Stimulated activated CD8-positive, alpha-beta memory T cell treated with anti-CD3 and anti-CD28 coated beads, Interleukin-15, amount 100 ng/mL, for 1 hour (primary cell): Measurements from ENCODE around the gene CAMK1.
A peak's percentile ranks its signal among the peaks of the same experiment; 100 is the strongest.

Experiments
- DNase-seq: peaks from one replicate; pipeline ENCODE4 v3.0.0-alpha.2; 2020; ENCODE audit warnings: low read depth

Gene CAMK1

DNA sequence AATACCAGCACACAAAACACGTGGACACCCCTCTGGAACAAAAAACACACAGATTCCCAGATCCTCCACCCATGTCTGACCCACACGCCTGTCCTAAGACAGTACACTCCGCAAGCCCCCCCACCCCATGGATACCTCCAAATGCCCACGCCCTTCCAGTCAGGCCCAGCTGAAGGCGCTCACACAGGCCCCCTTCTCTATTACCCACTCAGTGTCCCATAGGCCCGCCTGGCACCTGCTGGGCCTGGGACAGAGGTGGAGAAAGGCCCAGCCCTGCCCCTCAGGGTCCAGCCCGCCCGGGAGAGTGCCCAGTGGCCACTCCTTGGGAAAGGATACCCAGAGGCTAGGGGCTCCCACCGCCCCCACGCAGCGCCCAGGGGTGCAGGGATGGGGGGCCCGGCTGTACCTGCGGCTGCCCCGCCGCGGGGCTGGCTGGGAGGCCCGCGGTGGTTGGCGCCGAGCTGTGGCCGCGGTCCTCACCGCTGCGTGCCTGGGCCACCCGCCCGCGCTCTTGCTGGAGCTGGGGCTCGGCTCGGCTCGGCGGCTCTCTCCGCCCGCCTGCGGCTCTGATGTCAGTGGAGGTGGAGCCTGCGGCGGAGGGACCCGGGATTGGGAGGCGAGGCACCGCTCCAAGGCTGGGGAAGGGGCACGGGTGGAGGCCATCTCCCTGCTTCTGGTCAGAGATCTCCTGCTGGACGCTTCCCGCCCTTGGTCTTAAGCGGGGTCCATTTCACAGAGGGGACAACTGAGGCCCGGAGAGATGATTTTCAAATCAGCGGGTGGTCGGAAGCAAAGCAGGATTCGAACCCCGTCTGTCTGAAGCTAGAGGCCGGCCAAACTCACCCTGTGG is at the start of gene CAMK1:
Gene CAMK1, minus strand, starts transcription at position 522 of the 850 bp plus-strand sequence. CDS start 2,198 bp downstream, outside the sequence.
- no peak for DNase-seq

- no peak for DNase-seq
Observed at GRCh38 chr3:9818666-9819335, 49.1 kb upstream of the CAMK1 start.

DNA sequence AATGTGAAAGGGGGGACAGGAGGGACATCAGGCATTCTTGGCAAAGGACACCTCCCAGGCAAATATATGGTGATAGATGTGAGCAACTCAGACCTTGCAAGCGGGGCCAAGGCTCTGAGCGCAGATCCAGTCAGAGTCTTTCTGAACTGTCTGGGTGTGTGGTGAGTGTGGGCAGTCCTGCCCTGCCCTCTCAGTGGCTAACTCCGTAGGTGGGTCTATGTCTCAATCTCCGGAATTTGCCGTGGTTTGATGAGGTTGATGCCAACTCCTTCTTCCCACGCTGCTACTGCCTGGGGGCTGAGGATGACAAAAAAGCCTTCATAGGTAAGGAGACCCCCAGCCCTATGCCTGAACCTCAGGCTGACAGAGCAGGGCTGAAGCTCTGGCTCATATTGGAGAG is 47.7 kb upstream of the CAMK1 start:
- DNase-seq: no peak

GRCh38 chr3:9815986-9816385 is 46.2 kb upstream of the CAMK1 start:
- DNase-seq: no peak

DNA sequence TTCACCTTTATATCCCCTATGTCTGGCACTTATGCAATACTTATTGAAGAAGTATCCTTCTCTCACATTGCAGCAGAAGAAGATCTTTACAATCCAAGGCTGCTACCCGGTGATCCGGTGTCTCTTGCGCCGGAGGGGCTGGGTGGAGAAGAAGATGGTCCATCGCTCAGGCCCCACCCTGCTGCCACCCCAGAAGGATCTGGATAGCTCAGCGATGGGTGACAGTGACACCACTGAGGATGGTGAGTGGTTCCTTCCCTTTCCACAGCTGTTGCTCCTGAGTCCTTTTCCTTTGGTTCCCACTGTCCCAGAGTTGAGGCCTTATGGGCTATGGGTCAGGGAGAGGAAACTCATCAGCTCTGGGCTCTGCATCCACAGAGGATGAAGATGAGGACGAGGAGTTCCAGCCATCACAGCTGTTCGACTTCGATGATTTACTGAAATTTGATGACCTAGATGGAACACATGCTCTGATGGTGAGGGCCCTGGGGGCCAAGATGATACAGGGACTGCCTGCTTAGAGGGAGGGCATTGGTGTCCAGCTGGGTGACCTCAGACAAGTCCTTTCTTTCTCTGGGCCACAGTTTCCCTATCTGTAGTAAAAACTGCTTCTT is 43.2 kb upstream of the CAMK1 start:
- no peak for DNase-seq

DNA sequence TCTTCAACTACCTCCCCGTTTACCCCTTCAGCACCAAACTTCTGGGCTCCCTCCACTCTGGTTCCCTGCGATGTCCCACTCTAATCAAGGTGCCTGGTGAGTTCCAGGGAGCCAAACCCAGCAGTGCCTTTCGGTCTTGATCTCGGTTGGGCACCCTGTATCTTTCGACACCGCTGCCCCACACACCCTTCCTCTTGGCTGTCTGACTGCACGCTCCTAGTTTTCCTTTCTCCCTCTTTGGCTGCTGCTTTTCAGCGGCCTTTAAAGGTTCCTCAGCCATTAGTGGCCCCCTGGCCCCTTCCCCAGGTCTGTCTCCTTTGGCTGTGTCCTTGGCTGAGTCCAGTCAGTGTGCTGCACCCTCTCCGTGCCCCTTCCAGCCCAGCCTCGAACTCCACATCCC is 41.1 kb upstream of the CAMK1 start:
- no peak for DNase-seq

GRCh38 chr3:9810433-9810770 is 40.7 kb upstream of the CAMK1 start:
- DNase-seq: no peak

- DNase-seq: peak; percentile 8
Observed at GRCh38 chr3:9809615-9810432, 40.1 kb upstream of the CAMK1 start, which contains the start of gene TTLL3. TSS of gene TTLL3 (plus strand) at chr3:9810262. CDS start at chr3:9810662, 400 bp downstream.

DNA sequence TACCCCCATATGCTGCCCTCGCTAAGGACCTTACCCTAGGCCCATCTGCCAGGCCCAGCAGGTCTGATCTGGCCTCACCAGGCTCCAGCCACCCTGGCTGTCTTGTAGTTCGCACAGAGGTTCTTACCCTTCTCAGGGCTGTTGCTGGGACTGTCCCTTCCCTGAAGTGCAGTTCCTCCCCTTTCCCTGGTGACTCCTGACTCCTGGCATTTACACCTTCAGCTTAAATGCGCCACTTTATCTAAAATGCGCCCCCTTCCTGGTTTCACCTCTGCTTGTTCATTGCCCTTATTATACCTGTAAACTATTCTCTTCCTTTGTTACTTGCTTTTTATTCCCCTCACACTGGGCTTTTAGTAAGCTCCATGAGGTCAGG is 39.5 kb upstream of the CAMK1 start:
- no peak for DNase-seq

DNA sequence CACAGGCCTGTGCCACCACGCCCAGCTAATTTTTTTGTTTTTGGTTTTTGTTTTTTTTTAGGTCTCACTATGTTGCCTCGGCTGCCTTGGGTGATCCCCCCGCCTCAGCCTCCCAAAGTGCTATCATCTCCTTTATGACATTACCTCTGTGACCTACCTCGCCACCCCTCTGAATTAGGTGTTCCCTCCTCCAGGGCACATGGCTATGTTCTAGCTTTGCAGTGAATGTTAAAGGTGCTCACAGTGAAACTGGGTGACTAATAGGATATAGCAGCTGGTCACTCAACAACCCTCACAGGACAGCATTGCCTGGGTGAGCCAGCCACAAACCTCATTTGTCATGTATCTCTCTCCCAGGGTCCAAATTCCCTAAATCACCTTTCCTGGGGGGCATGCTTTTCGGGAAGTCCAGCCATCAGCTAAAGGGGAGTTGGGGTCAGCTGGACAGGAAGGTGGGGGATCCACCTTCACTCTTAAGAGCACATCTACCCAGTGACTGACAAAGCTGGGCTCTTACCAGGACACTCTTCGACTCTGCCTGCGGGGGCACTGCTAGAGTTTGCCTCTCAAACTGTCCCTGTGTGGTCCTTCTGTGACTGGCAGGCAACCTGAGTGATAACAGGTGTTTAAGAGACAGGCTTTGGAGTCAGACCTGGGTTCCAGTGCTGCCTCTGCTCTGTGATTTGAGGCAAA is 38.7 kb upstream of the CAMK1 start:
- peak; percentile 13 for DNase-seq

- DNase-seq: no peak
Observed at GRCh38 chr3:9807981-9808344, 38.2 kb upstream of the CAMK1 start.

GRCh38 chr3:9806688-9807589 is 37.2 kb upstream of the CAMK1 start:
- no peak for DNase-seq

DNA sequence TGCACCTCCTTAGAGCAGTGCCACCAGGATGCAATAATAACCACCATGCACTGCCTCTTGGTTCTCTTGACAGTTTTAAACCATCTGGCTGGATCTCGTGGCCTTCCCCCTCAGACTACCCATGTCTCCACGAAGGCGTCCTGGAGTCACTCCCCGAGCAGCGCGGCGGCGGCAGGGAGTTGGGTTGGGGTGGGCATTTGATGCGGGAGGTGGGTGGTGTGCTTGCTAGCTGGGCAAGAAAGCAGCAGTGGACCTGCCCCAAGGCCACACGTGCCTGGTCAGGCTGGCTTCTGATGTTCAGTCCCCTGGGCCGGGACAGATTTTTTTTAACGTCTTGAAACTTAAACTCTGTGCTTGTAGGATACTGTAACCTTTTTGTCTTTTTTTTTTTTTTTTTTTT is 36.4 kb upstream of the CAMK1 start:
- no peak for DNase-seq

GRCh38 chr3:9804996-9805395 is 35.2 kb upstream of the CAMK1 start:
- no peak for DNase-seq

- no peak for DNase-seq
Observed at GRCh38 chr3:9803494-9803893, 33.7 kb upstream of the CAMK1 start.

DNA sequence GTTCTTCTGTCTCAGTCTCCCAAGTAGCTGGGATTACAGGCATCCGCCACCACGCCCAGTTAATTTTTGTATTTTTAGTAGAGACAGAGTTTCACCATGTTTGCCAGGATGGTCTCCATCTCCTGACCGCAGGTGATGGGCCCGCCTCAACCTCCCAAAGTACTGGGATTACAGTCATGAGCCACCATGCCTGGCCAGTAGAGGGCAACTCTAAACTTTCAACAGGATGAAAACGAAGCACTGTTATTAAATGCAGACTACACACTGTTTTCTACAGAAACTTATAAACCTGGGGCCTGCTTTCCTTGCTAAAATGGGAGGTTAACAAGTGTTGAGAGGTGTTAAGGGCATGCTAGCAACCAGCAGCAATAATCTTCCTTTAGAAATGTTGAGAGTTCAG is 30.8 kb upstream of the CAMK1 start:
- no peak for DNase-seq

DNA sequence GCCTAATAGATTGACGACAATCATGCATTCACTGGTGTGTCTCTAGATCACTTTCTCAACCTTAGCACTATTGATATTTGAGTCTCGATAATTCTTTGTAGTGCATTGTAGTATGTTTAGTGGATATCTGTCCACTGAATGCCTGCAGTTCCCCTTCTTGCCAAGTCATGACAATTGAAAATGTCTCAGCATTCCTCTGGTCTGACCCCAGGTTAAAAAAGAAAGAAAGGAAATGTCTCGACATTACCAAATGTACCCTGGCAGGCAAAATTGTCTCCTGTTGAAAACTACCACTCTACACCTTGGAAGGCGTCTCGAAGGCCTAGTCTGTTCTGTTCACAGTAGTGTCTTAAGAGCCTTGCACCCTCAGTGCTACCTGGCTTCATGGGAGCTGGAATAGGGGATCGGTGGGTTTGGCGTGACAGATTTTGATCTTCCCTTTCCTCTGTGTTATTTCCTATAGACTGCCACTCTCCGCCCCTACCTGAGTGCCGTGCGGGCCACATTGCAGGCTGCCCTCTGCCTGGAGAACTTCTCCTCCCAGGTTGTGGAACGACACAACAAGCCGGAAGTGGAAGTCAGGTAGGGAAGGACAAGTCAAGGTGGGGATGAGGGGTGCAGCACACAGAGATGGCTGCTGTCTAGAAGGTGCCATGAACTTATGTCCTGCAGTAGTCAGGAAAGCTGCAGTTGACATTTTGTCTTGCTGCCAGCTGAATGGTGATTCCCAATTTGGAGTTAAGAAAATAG is 27.6 kb upstream of the CAMK1 start:
- DNase-seq: no peak

GRCh38 chr3:9795207-9795606 is 25.5 kb upstream of the CAMK1 start:
- DNase-seq: no peak

GRCh38 chr3:9794400-9794799 is 24.7 kb upstream of the CAMK1 start:
- no peak for DNase-seq
